ENCODE results near the gene PIK3AP1. TPM values are rescaled to one million over a fixed set of nuclear protein-coding genes. Genes with fewer than 3 reads are reported as not detected.

Gene PIK3AP1
- total RNA-seq, 4 donors from 2014 or later = 1.4 to 3.2 (median 2.8) TPM

- no peak for TF ChIP-seq CTCF (IDR thresholded peaks at IDR 0.05 in 4 of 5, conservative IDR thresholded peaks at IDR 0.05 in 1 of 5)
- TF ChIP-seq POLR2A (IDR thresholded peaks at IDR 0.05) = no peak
- no peaks in the 10 kb centered on the region for H3K4me1 ChIP-seq
- no peak overlapping the region for H3K27ac ChIP-seq
- DNase-seq (no peak), ATAC-seq (no peak)
- H3K9me3 ChIP-seq = no peaks in the 10 kb centered on the region
- no peaks in the 10 kb centered on the region for H3K36me3 ChIP-seq
- no peaks in the 10 kb centered on the region for H3K27me3 ChIP-seq
- in situ Hi-C loops (cut with MboI; ENCODE audit: low sequenced_read_pairs in 4 of 4) (no loop called here), intact Hi-C loops (cut with DNase I; ENCODE audit: low total_unique reads) (no loop called here)
- H3K4me3 ChIP-seq = no peak overlapping the region
Observed at GRCh38 chr10:96647466-96647865, 72.8 kb downstream of the PIK3AP1 start.

- no peak for ATAC-seq
- in situ Hi-C loops (cut with MboI; ENCODE audit: low sequenced_read_pairs in 4 of 4) (no loop called here), intact Hi-C loops (cut with DNase I; ENCODE audit: low total_unique reads) (no loop called here)
- no peak overlapping the region for H3K27ac ChIP-seq
- no peaks in the 10 kb centered on the region for H3K36me3 ChIP-seq
- no peaks in the 10 kb centered on the region for H3K27me3 ChIP-seq
- TF ChIP-seq CTCF (IDR thresholded peaks at IDR 0.05 in 4 of 5, conservative IDR thresholded peaks at IDR 0.05 in 1 of 5) (no peak), POLR2A (IDR thresholded peaks at IDR 0.05) (no peak)
- H3K9me3 ChIP-seq = no peaks in the 10 kb centered on the region
- DNase-seq = no peak
- no peak overlapping the region for H3K4me3 ChIP-seq
- H3K4me1 ChIP-seq = no peaks in the 10 kb centered on the region
Observed at GRCh38 chr10:96646751-96647166, 73.6 kb downstream of the PIK3AP1 start.

- ATAC-seq = no peak
- no peak for TF ChIP-seq POLR2A (IDR thresholded peaks at IDR 0.05)
- no peak for TF ChIP-seq CTCF (IDR thresholded peaks at IDR 0.05 in 4 of 5, conservative IDR thresholded peaks at IDR 0.05 in 1 of 5)
- no peaks in the 10 kb centered on the region for H3K4me1 ChIP-seq
- H3K4me3 ChIP-seq = no peak overlapping the region
- H3K36me3 ChIP-seq = no peaks in the 10 kb centered on the region
- H3K9me3 ChIP-seq = no peaks in the 10 kb centered on the region
- intact Hi-C loops (cut with DNase I; ENCODE audit: low total_unique reads) (no loop called here), in situ Hi-C loops (cut with MboI; ENCODE audit: low sequenced_read_pairs in 4 of 4) (no loop called here)
- no peak for DNase-seq
- H3K27me3 ChIP-seq = no peaks in the 10 kb centered on the region
- H3K27ac ChIP-seq = no peak overlapping the region
Observed at GRCh38 chr10:96646301-96646700, 74.0 kb downstream of the PIK3AP1 start.

- no peaks in the 10 kb centered on the region for H3K4me1 ChIP-seq
- no peaks in the 10 kb centered on the region for H3K36me3 ChIP-seq
- no peak overlapping the region for H3K27ac ChIP-seq
- H3K27me3 ChIP-seq = no peaks in the 10 kb centered on the region
- TF ChIP-seq POLR2A (IDR thresholded peaks at IDR 0.05) (no peak), CTCF (IDR thresholded peaks at IDR 0.05 in 4 of 5, conservative IDR thresholded peaks at IDR 0.05 in 1 of 5) (no peak)
- peak; percentile 8 to 30 for DNase-seq
- no peak overlapping the region for H3K4me3 ChIP-seq
- no peaks in the 10 kb centered on the region for H3K9me3 ChIP-seq
- intact Hi-C loops (cut with DNase I; ENCODE audit: low total_unique reads) = no loop called here
- in situ Hi-C loops (cut with MboI; ENCODE audit: low sequenced_read_pairs in 4 of 4) = no loop called here
- peak in 1 of 2 donors; percentile 21 for ATAC-seq
Observed at GRCh38 chr10:96645191-96645721, 75.1 kb downstream of the PIK3AP1 start.

- DNase-seq (no peak), ATAC-seq (no peak)
- H3K4me3 ChIP-seq = no peak overlapping the region
- no peaks in the 10 kb centered on the region for H3K4me1 ChIP-seq
- in situ Hi-C loops (cut with MboI; ENCODE audit: low sequenced_read_pairs in 4 of 4) (no loop called here), intact Hi-C loops (cut with DNase I; ENCODE audit: low total_unique reads) (no loop called here)
- no peak for TF ChIP-seq POLR2A (IDR thresholded peaks at IDR 0.05)
- no peak for TF ChIP-seq CTCF (IDR thresholded peaks at IDR 0.05 in 4 of 5, conservative IDR thresholded peaks at IDR 0.05 in 1 of 5)
- no peaks in the 10 kb centered on the region for H3K27me3 ChIP-seq
- H3K9me3 ChIP-seq = no peaks in the 10 kb centered on the region
- H3K27ac ChIP-seq = no peak overlapping the region
- H3K36me3 ChIP-seq = no peaks in the 10 kb centered on the region
Observed at GRCh38 chr10:96643920-96644319, 76.4 kb downstream of the PIK3AP1 start.

All from gastrocnemius medialis (tissue), 4 donors.